Endothelial cell of umbilical vein (primary cell): ENCODE results near the gene C1QC. TPM values are rescaled to one million over a fixed set of nuclear protein-coding genes. Genes with fewer than 3 reads are reported as not detected.

Experiments
- BruUV-seq: library from RNA; stranded (reverse); fragments of 400-500 nt; replicated peaks from 2 replicates; lab custom pipeline; 2021; lab: Mats Ljungman, UMichigan
- CTCF ChIA-PET: fragments of 300-600, 350-600 bp; sonication (Branson Sonifier 250); formaldehyde crosslinking; loops from one replicate; lab custom pipeline; 2021; ENCODE audit warnings: antibody characterized with exemption, inconsistent platforms; lab: Charles Lee
- POLR2A ChIA-PET: fragments of 300-600, 350-600 bp; sonication (Branson Sonifier 250); formaldehyde crosslinking; loops from one replicate; lab custom pipeline; 2021; ENCODE audit warnings: antibody characterized with exemption, inconsistent platforms; lab: Charles Lee
- DNase-seq: peaks from one replicate; pipeline ENCODE4 v3.0.0-alpha.2; 2011; ENCODE audit warnings: low read depth, low spot score
- FAIRE-seq: peaks from 2 replicates; lab custom pipeline; 2011; peaks lifted over from hg19 to GRCh38; lab: Jason Lieb, UNC
- H2AFZ ChIP-seq: 2 replicates; pipeline ENCODE4 v1.6.0; 2012; ENCODE audit warnings: low read depth, low read length, control low read depth, inconsistent platforms
- H3K27ac ChIP-seq: 2 replicates; pipeline ENCODE4 v1.5.1; 2011; ENCODE audit warnings: low read depth, mild to moderate bottlenecking, control low read depth, low read length, moderate library complexity; ENCODE audit not compliant: insufficient read depth
- H3K27me3 ChIP-seq, 2 experiments: 2 replicates each; pipeline versions ENCODE4 v1.6.0 to v1.6.1; 2011; ENCODE audit warnings: low read length in 2 of 2, mixed read lengths in 1 of 2; ENCODE audit not compliant: control insufficient read depth in 2 of 2, insufficient read depth in 2 of 2
- H3K36me3 ChIP-seq, 2 experiments: 2 replicates in 1 of 2; 3 replicates in 1 of 2; pipeline ENCODE4 v1.5.1; 2011; ENCODE audit warnings: low read length in 2 of 2, mild to moderate bottlenecking in 1 of 2, moderate library complexity in 1 of 2; ENCODE audit not compliant: control insufficient read depth in 2 of 2, insufficient read depth in 2 of 2; ENCODE audit errors: extremely low read depth in 1 of 2
- H3K4me1 ChIP-seq: 3 replicates; pipeline ENCODE4 v1.5.1; 2011; ENCODE audit warnings: mild to moderate bottlenecking, low read length; ENCODE audit not compliant: control insufficient read depth, insufficient read depth; ENCODE audit errors: extremely low read depth
- H3K4me2 ChIP-seq: 2 replicates; pipeline ENCODE4 v1.6.1; 2011; ENCODE audit warnings: low read length, control low read depth, mixed read lengths; ENCODE audit not compliant: insufficient read depth
- H3K4me3 ChIP-seq, 3 experiments: fragments of 200-600 bp in 1 of 3; sonication (generic), shearing (Covaris generic) in 1 of 3; replicated peaks in 1 of 3; 2 replicates each; pipeline ENCODE4 v1.5.1; 2011 to 2016; ENCODE audit warnings: control low read depth in 3 of 3, low read length in 3 of 3, mild to moderate bottlenecking in 2 of 3, inconsistent platforms in 1 of 3, low read depth in 1 of 3, moderate library complexity in 1 of 3; ENCODE audit not compliant: insufficient read depth in 1 of 3
- H3K79me2 ChIP-seq: 2 replicates; pipeline ENCODE4 v1.6.0; 2012; ENCODE audit warnings: low read length, inconsistent platforms; ENCODE audit not compliant: control insufficient read depth, insufficient read depth
- H3K9ac ChIP-seq: replicated peaks from 2 replicates; pipeline ENCODE3; 2011; ENCODE audit warnings: low read length, control low read depth; ENCODE audit not compliant: insufficient read depth; ENCODE audit errors: extremely low read depth
- H3K9me1 ChIP-seq: replicated peaks from 3 replicates; pipeline ENCODE4 v1.6.0; 2011; ENCODE audit warnings: mild to moderate bottlenecking, low read length; ENCODE audit not compliant: control insufficient read depth, insufficient read depth; ENCODE audit errors: extremely low read depth
- H3K9me3 ChIP-seq: replicated peaks from 2 replicates; pipeline ENCODE4 v1.5.1; 2012; ENCODE audit warnings: low read length, inconsistent platforms; ENCODE audit not compliant: control insufficient read depth, insufficient read depth
- H4K20me1 ChIP-seq: replicated peaks from 2 replicates; pipeline ENCODE3; 2011; ENCODE audit warnings: mild to moderate bottlenecking, low read length; ENCODE audit not compliant: control insufficient read depth, insufficient read depth; ENCODE audit errors: extremely low read depth
- EZH2 ChIP-seq: IDR thresholded peaks from 2 replicates; pipeline ENCODE4 v1.6.1; 2012; ENCODE audit warnings: borderline replicate concordance, low read depth, mild to moderate bottlenecking, moderate library complexity, low read length, inconsistent platforms; ENCODE audit not compliant: severe bottlenecking
- FOS ChIP-seq: IDR thresholded peaks from 2 replicates; pipeline ENCODE4 v1.6.1; 2011; ENCODE audit warnings: mild to moderate bottlenecking, low read length, moderate library complexity, borderline replicate concordance; ENCODE audit not compliant: insufficient read depth
- GATA2 ChIP-seq: IDR thresholded peaks from 2 replicates; pipeline ENCODE4 v1.7.0; 2011; ENCODE audit warnings: low read depth, mild to moderate bottlenecking, moderate library complexity, mixed read lengths, low read length; ENCODE audit not compliant: insufficient read length, insufficient read depth
- JUN ChIP-seq: IDR thresholded peaks from 2 replicates; pipeline ENCODE4 v1.6.1; 2011; ENCODE audit warnings: borderline replicate concordance, low read depth; ENCODE audit not compliant: insufficient read length, insufficient read depth
- MYC ChIP-seq: IDR thresholded peaks from one replicate; pipeline ENCODE4 v1.6.1; 2011; ENCODE audit warnings: mild to moderate bottlenecking, low read depth, low read length
- POLR2A ChIP-seq: IDR thresholded peaks from 2 replicates; pipeline ENCODE4 v1.6.1; 2012; ENCODE audit warnings: low read depth, mild to moderate bottlenecking, control low read depth, low read length
- POLR2AphosphoS5 ChIP-seq: IDR thresholded peaks from 2 replicates; pipeline ENCODE4 v1.6.1; 2012; ENCODE audit warnings: low read depth, mild to moderate bottlenecking, control low read depth, low read length, moderate library complexity; ENCODE audit not compliant: insufficient read depth
- dilution Hi-C: fragments of 300-500 bp; cut with MboI; formaldehyde crosslinking; loops from one replicate; pipeline ENCODE4 v1.15.0; 2019; ENCODE audit warnings: low sequenced_read_pairs; ENCODE audit not compliant: extremely low pct_ligation_motif_present
- intact Hi-C: fragments of 100-400 bp; cut with micrococcal nuclease; formaldehyde crosslinking; loops from one replicate; pipeline ENCODE4 v1.10.0; 2022
- polyA plus RNA-seq, 4 experiments: library from polyadenylated mRNA; depleted of rRNA in 3 of 4; stranded (reverse) in 3 of 4; unstranded in 1 of 4; fragments of >200 nt; gene quantifications; 2 replicates each; pipeline versions ENCODE4 v1.2.1 to v1.2.3, GENCODE V29; 2011 to 2012; ENCODE audit warnings: missing spikeins in 1 of 4
- total RNA-seq: library from RNA; stranded (reverse); gene quantifications from 2 replicates; pipeline ENCODE4 v1.2.3, GENCODE V29; 2021
- TF ChIP-seq, protein P1 (sequence below), 2 donors: IDR thresholded peaks; 1 replicate in 1 of 2; 2 replicates in 1 of 2; pipeline ENCODE4 v1.5.1; 2011; ENCODE audit warnings: low read length in 2 of 2, mild to moderate bottlenecking in 2 of 2, moderate library complexity in 2 of 2, control low read depth in 1 of 2, inconsistent platforms in 1 of 2, low read depth in 1 of 2; ENCODE audit not compliant: insufficient read depth in 1 of 2; ENCODE audit errors: extremely low read depth in 1 of 2
- TF ChIP-seq, protein P2 (sequence below): IDR thresholded peaks from 2 replicates; pipeline ENCODE4 v1.6.1; 2011; ENCODE audit not compliant: insufficient read depth, insufficient read length

C1QC gene
- total and polyA plus RNA-seq, 2 donors (not counting 3 experiments of a cell fraction or from before 2014, with no cell fraction given): not detected

DNA sequence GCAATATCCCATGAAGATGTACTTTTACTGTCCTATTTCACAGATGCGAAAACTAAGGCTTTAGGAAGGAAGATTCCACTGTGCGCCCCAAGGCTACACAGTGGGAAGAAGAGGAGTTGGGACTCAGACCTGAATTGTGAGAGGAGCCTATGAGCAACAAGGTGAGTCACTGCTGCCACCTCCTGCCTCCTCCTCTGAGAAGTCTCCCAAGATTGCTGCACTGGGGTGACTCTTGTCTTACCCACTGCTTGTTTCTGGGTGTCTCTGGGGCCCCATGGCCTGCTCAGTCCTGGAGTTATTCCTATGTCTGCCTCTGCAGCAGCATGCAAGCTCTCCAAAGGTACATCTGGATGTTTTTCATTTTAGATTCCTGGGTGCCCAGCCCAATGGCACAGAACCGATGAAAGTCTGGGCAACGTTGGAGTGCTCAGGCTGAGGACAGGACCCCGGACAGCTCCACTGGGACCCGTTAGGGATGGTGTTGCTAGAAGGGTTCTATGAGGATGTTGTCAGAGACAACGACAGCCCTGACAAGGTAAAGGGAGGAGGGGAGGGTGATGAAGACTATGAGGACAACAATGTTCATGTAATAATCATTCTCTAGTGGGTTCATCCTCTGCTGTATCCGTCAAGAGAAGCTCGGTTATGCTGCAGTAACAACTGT, 18.0 kb upstream of the C1QC start:
- H3K4me1 ChIP-seq: no peaks in the 10 kb centered on the region
- H3K9me3 ChIP-seq: no peaks in the 10 kb centered on the region
- H3K27ac ChIP-seq: no peak overlapping the region
- no peak overlapping the region for H3K4me2 ChIP-seq
- dilution Hi-C loops: no loop called here
- no peak overlapping the region for H3K9ac ChIP-seq
- H3K79me2 ChIP-seq: no peaks in the 10 kb centered on the region
- TF ChIP-seq, protein P1, sequence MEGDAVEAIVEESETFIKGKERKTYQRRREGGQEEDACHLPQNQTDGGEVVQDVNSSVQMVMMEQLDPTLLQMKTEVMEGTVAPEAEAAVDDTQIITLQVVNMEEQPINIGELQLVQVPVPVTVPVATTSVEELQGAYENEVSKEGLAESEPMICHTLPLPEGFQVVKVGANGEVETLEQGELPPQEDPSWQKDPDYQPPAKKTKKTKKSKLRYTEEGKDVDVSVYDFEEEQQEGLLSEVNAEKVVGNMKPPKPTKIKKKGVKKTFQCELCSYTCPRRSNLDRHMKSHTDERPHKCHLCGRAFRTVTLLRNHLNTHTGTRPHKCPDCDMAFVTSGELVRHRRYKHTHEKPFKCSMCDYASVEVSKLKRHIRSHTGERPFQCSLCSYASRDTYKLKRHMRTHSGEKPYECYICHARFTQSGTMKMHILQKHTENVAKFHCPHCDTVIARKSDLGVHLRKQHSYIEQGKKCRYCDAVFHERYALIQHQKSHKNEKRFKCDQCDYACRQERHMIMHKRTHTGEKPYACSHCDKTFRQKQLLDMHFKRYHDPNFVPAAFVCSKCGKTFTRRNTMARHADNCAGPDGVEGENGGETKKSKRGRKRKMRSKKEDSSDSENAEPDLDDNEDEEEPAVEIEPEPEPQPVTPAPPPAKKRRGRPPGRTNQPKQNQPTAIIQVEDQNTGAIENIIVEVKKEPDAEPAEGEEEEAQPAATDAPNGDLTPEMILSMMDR (IDR thresholded peaks at IDR 0.05; ENCODE audit: extremely low read depth in 1 of 2, insufficient read depth in 1 of 2, low read depth in 1 of 2, low read length in 2 of 2): no peak
- TF ChIP-seq JUN (no peak), EZH2 (no peak), GATA2 (no peak), MYC (no peak), POLR2A (no peak), FOS (no peak), POLR2AphosphoS5 (no peak)
- TF ChIP-seq, protein P2, sequence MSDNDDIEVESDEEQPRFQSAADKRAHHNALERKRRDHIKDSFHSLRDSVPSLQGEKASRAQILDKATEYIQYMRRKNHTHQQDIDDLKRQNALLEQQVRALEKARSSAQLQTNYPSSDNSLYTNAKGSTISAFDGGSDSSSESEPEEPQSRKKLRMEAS: no peak
- no peak overlapping the region for H3K4me3 ChIP-seq
- no peaks in the 10 kb centered on the region for H3K9me1 ChIP-seq
- intact Hi-C loops: no loop called here
- no peaks in the 10 kb centered on the region for H4K20me1 ChIP-seq
- H2AFZ ChIP-seq: no peak overlapping the region
- no peaks in the 10 kb centered on the region for H3K36me3 ChIP-seq
- peak; percentile 9 for DNase-seq
- CTCF ChIA-PET: no interaction called here
- no peaks in the 10 kb centered on the region for H3K27me3 ChIP-seq
- no peak for FAIRE-seq
- no TSS peak for BruUV-seq
- POLR2A ChIA-PET: no interaction called here
